NCI-H2029 treated with DMSO at 0.1 percent for 48 hours (cell line): ENCODE measurements around the gene CACNA1S.

Source experiments
- DNase-seq: peaks from one replicate; lab custom pipeline; 2025; lab: John Stamatoyannopoulos, UW

The CACNA1S gene

DNA sequence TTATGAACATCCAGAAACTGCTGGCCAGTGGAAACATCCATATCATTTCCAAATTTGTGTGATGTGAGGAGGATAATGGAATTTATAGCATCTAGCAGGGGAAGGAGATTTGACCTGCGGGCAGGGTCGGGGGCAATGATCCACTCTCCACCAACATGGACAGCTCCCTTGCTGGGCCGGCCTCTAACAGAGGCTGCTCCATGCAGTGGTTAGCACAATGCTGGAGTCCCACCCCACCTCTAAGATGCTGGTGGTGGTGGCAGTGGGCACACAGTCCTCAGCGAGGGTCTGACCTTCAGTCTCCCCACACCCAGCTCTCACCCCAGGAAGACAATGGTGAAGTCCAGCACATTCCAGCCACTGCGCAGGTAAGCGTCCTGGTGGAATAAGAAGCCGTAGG lies 18.7 kb downstream of the CACNA1S start:
- no peak for DNase-seq

DNA sequence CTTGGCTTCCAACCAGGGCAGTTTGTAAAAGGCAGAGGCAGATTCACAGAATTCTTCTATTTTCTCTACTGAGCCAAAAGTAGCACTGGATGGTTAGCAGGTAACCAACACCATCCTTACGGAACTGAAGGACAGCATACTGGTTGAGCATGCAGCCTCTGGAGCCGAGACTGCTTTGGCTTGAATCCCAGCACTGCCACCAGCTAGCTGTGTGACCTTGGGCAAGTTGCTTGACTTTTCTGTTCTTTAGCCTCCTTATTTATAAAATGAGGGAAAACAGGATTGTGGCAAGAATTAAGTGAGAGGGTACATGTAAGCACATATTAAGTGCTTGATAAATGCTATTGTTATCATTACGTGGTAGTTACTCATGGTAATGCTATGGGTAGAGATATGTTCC lies 19.5 kb downstream of the CACNA1S start:
- DNase-seq, result no peak

- no peak for DNase-seq
These were observed 21.0 kb downstream of the CACNA1S start for GRCh38 chr1:201091256-201091655.

DNA sequence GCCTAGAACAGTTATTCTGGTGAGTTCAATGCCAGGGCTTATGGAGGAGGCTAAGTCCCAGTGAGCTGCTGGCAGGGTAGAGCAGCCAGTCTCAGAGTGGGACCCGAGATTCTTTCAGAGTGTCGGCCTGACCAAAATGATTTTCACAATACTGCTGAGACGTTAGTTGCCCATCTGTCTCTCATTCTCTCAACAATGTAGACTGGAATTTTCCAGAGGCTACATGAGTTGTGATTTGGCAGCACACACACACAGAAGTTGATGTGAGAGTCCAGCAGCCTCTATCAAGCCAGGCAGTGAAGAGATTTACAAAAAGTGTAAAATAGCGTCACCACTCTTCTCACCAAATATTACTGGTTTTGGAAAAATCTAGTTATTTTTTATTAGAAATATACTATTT lies 21.7 kb downstream of the CACNA1S start:
- DNase-seq, result no peak

DNA sequence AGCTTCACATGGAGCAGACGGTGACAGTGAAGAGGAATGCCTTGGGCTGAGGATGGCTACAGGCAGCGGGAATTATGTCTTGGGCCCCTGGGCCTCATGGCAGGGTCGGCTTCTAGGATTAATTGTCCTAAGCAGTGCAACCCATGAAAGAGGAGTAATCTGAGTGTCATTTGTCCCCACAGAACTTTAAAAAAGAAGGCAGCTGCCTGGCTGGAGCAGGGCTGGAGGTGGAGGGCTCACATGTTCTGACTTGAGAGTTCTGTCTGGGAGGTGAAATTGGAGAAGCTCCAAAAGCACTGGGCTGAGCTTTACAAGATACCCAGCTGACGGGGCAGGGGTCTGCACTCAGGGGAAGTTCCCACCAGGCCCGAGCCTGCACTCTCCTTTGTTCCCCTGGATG lies 22.6 kb downstream of the CACNA1S start:
- no peak for DNase-seq

GRCh38 chr1:201088901-201089525 lies 23.2 kb downstream of the CACNA1S start:
- no peak for DNase-seq

- no peak for DNase-seq
These were observed 23.8 kb downstream of the CACNA1S start for GRCh38 chr1:201088395-201088794.

GRCh38 chr1:201085902-201086735 lies 26.1 kb downstream of the CACNA1S start:
- no peak for DNase-seq

DNA sequence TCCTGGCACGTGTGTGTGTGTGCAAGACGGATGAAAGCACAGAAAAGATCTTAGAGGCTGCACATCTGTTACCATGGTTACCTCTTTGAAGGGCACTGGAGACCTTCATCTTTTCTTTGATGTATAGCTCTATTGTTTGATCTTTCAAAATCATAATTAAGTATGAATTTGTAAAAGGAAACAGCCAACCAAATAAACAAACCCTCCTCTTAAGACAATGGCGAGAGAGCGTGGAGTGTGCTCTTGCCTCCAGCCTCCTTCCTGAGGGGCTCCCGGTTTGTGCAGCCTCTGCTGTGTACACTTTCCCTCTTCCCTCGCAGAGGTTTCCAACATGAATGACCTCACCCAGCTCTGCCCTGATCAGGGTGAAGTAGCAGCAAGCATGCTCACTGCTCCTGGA lies 27.9 kb downstream of the CACNA1S start:
- DNase-seq, result no peak

GRCh38 chr1:201083741-201084140 lies 28.5 kb downstream of the CACNA1S start:
- DNase-seq, result no peak

- DNase-seq, result no peak
These were observed 32.1 kb downstream of the CACNA1S start for GRCh38 chr1:201080135-201080534.

GRCh38 chr1:201077736-201078135 lies 34.5 kb downstream of the CACNA1S start:
- DNase-seq, result no peak

DNA sequence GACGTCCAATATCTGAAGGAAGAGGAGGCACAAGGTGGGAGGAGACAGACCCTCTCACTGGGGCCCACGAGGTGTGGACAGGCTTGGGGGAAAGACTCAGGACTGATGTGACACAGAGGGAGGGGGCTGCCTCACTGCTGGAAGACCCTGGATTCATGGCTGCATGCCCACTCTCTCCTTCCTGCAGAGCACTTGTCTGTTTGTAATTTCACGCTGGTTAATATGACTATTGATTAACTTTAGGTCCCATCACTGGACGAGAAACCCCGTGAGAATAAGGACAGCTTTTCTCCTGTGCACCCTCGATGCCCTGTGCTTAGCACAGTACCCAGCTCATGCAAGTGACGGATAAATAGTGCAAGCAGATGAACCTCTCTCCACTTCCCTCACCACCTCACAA lies 35.1 kb downstream of the CACNA1S start:
- DNase-seq, result no peak

- DNase-seq, result no peak
These were observed 36.1 kb downstream of the CACNA1S start for GRCh38 chr1:201076092-201076491.

DNA sequence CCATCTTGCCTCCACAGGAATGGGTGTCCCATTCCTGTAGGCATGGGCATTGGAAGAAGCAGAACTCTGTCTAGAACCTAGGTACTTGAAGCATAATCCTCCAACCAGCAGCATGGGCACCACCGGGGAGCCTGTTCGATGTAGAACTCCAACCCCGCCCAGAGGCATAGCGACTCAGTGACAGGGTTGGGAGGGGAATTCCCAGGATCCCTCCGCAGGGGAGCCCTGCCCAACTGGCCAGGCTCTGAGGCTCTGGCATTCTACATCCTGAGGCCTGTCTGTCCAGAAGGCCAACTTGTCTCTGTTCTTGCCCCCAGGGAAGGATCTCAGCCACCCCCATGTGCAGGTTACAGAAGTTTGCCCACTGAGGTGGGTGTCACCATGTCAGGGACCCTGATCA lies 38.2 kb downstream of the CACNA1S start:
- DNase-seq, result no peak

DNA sequence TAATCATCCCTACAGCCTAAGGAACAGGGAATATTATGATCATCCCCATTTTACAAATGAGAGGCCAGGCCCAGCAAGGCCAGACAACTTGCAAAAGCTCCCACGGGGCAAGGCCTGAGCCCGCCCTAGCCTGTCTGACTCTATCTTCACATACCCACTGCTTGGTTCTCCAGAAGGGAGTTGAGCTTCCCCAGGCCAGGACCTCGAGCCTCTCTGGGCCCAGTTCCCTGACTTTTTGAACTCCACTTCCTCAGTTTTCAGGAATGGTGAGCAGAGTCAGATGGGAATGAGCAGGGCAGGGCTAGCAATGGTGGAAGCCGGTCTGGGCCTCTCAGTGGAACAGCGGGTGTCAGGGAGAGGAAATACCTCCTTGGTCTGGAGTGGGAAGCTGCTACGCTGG lies 39.3 kb downstream of the CACNA1S start:
- DNase-seq, result no peak

- DNase-seq, result no peak
These were observed 40.1 kb downstream of the CACNA1S start for GRCh38 chr1:201072149-201072548.

- no peak for DNase-seq
These were observed 42.6 kb downstream of the CACNA1S start for GRCh38 chr1:201069636-201070035.

DNA sequence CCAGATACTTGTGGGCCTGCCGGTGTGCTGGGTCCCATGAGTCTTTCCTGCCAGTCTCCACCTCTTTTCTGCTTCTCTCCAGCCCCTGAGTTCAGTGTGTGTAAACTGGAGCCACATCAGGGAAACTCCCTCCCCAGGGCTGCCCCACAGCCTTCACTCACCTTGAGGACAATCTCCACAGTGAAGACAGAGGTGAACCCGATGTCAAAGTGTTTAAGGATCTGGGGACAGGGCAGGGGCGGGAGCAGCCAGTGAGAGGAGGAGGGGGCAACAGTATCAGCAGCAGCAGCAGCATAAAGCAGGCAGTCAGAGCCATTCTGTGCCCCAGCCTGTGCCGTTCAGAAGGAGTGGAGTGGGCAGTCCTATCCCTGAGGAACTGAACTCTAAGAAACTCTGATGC lies 43.2 kb downstream of the CACNA1S start:
- no peak for DNase-seq

- no peak for DNase-seq
These were observed 45.2 kb downstream of the CACNA1S start for GRCh38 chr1:201066986-201067385.

DNA sequence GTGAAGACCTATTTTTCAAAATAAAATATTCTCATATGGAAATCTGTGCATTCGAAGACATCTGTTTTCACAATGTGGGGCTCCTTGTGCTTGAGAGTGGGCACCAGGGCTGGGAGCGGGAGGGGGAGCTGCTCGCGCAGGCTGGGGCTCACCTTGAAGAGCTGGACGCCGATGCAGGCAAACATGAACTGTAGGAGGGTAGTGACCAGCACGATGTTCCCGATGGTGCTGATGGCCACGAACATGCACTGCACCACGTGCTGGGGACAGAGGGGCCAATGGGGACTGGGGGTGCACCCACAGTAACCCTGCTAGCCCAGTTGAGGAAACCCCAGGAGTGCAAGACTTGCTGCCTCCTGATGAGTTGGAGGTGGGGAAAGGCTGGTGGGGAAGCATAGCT lies 46.5 kb downstream of the CACNA1S start:
- DNase-seq, result no peak

GRCh38 chr1:201064806-201065205 lies 47.4 kb downstream of the CACNA1S start:
- DNase-seq, result no peak

DNA sequence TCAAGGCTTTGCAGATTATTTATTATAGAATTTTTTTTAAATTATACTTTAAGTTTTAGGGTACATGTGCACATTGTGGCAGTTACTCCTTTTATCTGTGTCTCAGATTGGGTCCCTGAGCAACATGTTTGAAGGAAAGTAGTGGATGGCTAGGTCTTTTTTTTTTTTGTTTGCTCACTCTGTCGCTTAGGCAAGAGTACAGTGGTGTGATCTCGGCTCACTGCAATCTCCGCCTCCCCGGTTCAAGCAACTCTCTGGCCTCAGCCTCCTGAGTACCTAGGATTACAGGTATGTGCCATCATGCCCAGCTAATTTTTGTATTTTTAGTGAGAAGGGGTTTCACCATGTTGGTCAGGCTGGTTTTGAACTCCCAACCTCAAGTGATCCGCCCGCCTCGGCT lies 49.1 kb downstream of the CACNA1S start:
- DNase-seq, result no peak
